ENCODE measurements around the gene ZDHHC12.
A peak's percentile ranks its signal among the peaks of the same experiment; 100 is the strongest.

Gene ZDHHC12

DNA sequence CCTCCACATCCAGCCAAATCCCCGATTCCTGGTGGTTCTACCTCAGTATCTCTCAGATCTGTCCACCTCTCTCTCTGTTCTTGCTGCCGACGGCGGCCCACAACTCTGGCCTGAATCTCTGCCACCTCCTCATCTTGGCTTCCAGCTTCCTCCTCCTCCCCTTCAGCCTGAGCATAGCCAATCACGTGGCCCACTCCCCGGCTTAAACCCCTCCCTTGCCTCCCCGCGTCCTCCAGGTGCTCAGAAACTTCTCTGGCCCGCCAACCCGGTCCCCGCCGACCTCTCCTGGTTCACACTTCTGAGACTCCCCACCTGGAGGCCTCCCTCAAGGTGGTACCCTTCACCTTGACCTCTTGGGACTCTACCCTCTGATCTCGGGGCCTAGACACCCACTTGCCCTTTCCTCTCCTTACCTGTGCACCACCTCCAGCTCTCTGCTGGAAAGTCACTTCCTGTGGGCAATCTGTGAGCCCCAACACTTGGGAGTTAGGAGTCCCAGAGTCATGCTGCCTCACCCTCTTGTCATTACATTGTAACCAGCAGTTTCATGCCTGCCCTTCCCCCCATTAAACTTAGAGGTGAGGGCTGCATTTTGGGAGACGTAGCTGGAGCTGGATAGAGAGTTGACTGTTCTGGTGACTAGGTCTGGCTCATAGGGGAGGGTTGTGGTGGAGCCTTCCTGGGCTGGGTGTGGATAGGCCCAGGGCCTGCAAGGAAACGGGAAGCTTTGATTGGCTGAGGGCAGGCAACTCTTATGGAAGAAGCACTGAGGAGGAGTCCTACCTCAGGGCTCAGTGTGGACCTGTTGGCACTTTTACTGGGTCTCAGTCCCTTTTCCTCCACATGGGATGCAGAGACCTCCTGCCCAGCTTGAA is 39.4 kb downstream of the ZDHHC12 start:
- DNase-seq = peak; percentile 82

DNA sequence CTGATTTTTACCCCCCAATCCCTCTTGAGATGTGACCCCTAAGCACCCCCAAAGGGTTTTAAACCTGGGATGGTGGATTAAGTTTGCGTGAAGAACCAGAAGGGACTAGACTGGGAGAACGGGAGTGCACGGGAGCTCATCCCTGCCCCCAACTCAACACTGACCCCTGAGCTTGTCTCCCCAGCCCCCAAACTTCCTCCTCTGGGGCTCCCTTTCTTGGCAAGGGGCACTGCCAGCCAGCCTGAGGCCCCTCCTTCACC is 39.9 kb downstream of the ZDHHC12 start:
- DNase-seq = no peak

DNA sequence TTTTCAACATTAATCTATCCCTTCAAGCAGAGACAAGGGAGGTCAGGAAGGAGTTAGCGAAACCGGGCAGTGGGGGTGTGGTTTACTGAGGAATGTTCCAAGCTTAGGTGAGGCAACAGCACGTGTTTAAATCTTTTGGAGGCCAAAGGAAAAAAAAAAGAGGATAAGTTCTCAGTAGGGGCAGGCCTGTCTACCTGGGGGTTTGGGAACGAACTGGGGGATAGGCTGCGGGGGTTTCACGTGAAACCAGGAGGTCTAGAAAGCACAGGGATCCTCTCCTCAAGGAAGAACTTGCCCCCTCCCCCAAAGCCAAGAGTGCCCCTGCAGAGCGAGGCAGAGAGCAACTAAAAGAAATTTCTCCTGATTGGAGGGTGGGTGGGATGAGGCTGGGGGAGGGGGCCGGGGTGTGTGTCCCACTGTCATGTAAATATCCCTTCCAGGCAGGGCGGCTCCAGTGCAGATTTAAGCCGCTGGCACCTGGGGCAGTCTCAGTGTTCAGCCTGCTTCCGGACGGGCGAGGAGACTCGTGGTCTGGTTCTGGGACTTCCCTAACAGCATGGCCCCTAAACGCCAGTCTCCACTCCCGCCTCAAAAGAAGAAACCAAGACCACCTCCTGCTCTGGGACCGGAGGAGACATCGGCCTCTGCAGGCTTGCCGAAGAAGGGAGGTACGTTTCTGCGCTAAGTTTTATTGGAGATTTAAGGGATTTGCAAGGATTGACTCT is 40.4 kb downstream of the ZDHHC12 start:
- DNase-seq = no peak

DNA sequence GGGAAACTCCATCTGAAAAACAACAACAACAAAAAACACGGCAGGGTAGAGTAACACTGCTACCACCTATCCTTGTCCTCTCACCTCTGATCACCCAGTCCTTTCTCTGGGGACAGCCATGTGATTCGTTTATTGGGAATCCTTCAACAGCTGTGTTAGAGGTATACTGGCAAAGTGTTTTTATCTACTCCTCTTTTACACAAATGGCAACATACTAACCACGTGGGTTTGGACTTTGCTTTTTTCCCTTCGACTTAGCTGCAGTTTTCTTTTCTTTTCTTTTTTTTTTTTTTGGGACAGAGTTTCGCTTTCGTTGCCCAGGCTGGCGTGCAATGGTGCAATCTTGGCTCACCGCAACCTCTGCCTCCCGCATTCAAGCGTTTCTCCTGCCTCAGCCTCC is 46.1 kb downstream of the ZDHHC12 start:
- DNase-seq = no peak

DNA sequence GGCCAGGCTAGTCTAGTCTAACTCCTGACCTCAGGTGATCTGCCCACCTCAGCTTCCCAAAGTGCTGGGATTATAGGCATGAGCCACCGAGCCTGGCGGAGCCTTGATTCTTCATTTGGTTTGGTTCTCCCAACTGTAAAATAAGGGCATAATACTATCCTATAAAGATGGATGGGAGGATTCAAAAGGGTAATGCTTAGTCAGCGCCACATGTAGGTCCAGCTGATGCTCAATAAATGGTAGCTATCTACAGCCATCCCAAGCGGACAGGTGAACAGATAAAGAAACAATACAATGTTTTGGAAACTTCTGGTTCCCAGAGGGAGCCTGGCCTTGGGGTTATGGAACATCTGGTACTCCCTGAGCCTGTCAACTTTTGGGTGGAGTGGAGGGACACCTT is 48.5 kb downstream of the ZDHHC12 start:
- DNase-seq = no peak

All from NCI-H2029 treated with DMSO at 0.1 percent for 48 hours (cell line).